OCI-LY3 (cell line): ENCODE results near the gene RNGTT.

Experiments used
- CTCF ChIP-seq: fragments of 200-600, 300-600 bp; sonication (generic); IDR thresholded peaks from 2 replicates; pipeline ENCODE4 v1.5.1; 2014; ENCODE audit warnings: antibody characterized with exemption, low read length, low read depth
- EZH2phosphoT487 ChIP-seq: fragments of 200-600 bp; shearing (Covaris generic); IDR thresholded peaks from 2 replicates; pipeline ENCODE4 v1.6.1; 2018; ENCODE audit warnings: antibody characterized with exemption, mixed run types, low read depth

- no peak for TF ChIP-seq CTCF
- TF ChIP-seq EZH2phosphoT487 = no peak
Observed at GRCh38 chr6:88562353-88563276, 400.8 kb downstream of the RNGTT start.
